Nucleus accumbens (tissue), 56 donors: Measurements from ENCODE around the gene CNOT4.

Source experiments
- DNase-seq, 56 donors: peaks; one replicate each; lab custom pipeline; 2025; lab: John Stamatoyannopoulos, UW

The CNOT4 gene

GRCh38 chr7:135509839-135510591 lies at the start of gene CNOT4:
Gene CNOT4 (minus strand): TSS chr7:135510102. CDS start chr7:135438331, 71,771 bp downstream.
- DNase-seq = peak; percentile 76 to 98 (median 95)

GRCh38 chr7:135558881-135559280 lies 49.0 kb upstream of the CNOT4 start:
- no peak for DNase-seq

- DNase-seq = peak in 45 of 56 donors; percentile 2 to 64 (median 36)
These were observed 48.5 kb upstream of the CNOT4 start for GRCh38 chr7:135558337-135558767.

- DNase-seq = peak in 54 of 56 donors; percentile 12 to 85 (median 70)
These were observed 47.8 kb upstream of the CNOT4 start, which contains the start of gene NUP205 for GRCh38 chr7:135557455-135558336. Gene NUP205 (plus strand): TSS chr7:135557917. CDS start chr7:135557945, 28 bp downstream.

GRCh38 chr7:135553346-135553745 lies 43.4 kb upstream of the CNOT4 start:
- DNase-seq = no peak

- no peak for DNase-seq
These were observed 42.2 kb upstream of the CNOT4 start for GRCh38 chr7:135552148-135552547.

- no peak for DNase-seq
These were observed 40.3 kb upstream of the CNOT4 start for GRCh38 chr7:135550196-135550595.

- DNase-seq = no peak
These were observed 31.1 kb upstream of the CNOT4 start for GRCh38 chr7:135541029-135541428.

- DNase-seq = no peak
These were observed 29.7 kb upstream of the CNOT4 start for GRCh38 chr7:135539629-135540028.

GRCh38 chr7:135538376-135538775 lies 28.5 kb upstream of the CNOT4 start:
- DNase-seq = no peak

GRCh38 chr7:135537905-135538304 lies 28.0 kb upstream of the CNOT4 start:
- no peak for DNase-seq

- no peak for DNase-seq
These were observed 27.6 kb upstream of the CNOT4 start for GRCh38 chr7:135537453-135537852.

- no peak for DNase-seq
These were observed 26.2 kb upstream of the CNOT4 start for GRCh38 chr7:135536150-135536549.

GRCh38 chr7:135527025-135527424 lies 17.1 kb upstream of the CNOT4 start:
- no peak for DNase-seq

- no peak for DNase-seq
These were observed 15.5 kb upstream of the CNOT4 start for GRCh38 chr7:135525426-135525825.

GRCh38 chr7:135523146-135523545 lies 13.2 kb upstream of the CNOT4 start:
- DNase-seq = no peak

GRCh38 chr7:135522509-135522908 lies 12.6 kb upstream of the CNOT4 start:
- DNase-seq = no peak

GRCh38 chr7:135519871-135520270 lies 10.0 kb upstream of the CNOT4 start:
- no peak for DNase-seq

- DNase-seq = no peak
These were observed 9.4 kb upstream of the CNOT4 start for GRCh38 chr7:135519233-135519688.

- DNase-seq = no peak
These were observed 8.8 kb upstream of the CNOT4 start for GRCh38 chr7:135518748-135519147.

GRCh38 chr7:135517060-135517459 lies 7.2 kb upstream of the CNOT4 start:
- DNase-seq = no peak
